Endothelial cell of umbilical vein (primary cell): Measurements from ENCODE around the gene GADL1. TPM values are rescaled to one million over a fixed set of nuclear protein-coding genes. Genes with fewer than 3 reads are reported as not detected.

Experiments
- BruUV-seq: library from RNA; stranded (reverse); fragments of 400-500 nt; replicated peaks from 2 replicates; lab custom pipeline; 2021; lab: Mats Ljungman, UMichigan
- CTCF ChIA-PET: fragments of 300-600, 350-600 bp; sonication (Branson Sonifier 250); formaldehyde crosslinking; loops from one replicate; lab custom pipeline; 2021; ENCODE audit warnings: antibody characterized with exemption, inconsistent platforms; lab: Charles Lee
- POLR2A ChIA-PET: fragments of 300-600, 350-600 bp; sonication (Branson Sonifier 250); formaldehyde crosslinking; loops from one replicate; lab custom pipeline; 2021; ENCODE audit warnings: antibody characterized with exemption, inconsistent platforms; lab: Charles Lee
- DNase-seq: peaks from one replicate; pipeline ENCODE4 v3.0.0-alpha.2; 2011; ENCODE audit warnings: low read depth, low spot score
- FAIRE-seq: peaks from 2 replicates; lab custom pipeline; 2011; peaks lifted over from hg19 to GRCh38; lab: Jason Lieb, UNC
- H2AFZ ChIP-seq: 2 replicates; pipeline ENCODE4 v1.6.0; 2012; ENCODE audit warnings: low read depth, low read length, control low read depth, inconsistent platforms
- H3K27ac ChIP-seq: 2 replicates; pipeline ENCODE4 v1.5.1; 2011; ENCODE audit warnings: low read depth, mild to moderate bottlenecking, control low read depth, low read length, moderate library complexity; ENCODE audit not compliant: insufficient read depth
- H3K27me3 ChIP-seq, 2 experiments: 2 replicates each; pipeline versions ENCODE4 v1.6.0 to v1.6.1; 2011; ENCODE audit warnings: low read length in 2 of 2, mixed read lengths in 1 of 2; ENCODE audit not compliant: control insufficient read depth in 2 of 2, insufficient read depth in 2 of 2
- H3K36me3 ChIP-seq, 2 experiments: 2 replicates in 1 of 2; 3 replicates in 1 of 2; pipeline ENCODE4 v1.5.1; 2011; ENCODE audit warnings: low read length in 2 of 2, mild to moderate bottlenecking in 1 of 2, moderate library complexity in 1 of 2; ENCODE audit not compliant: control insufficient read depth in 2 of 2, insufficient read depth in 2 of 2; ENCODE audit errors: extremely low read depth in 1 of 2
- H3K4me1 ChIP-seq: 3 replicates; pipeline ENCODE4 v1.5.1; 2011; ENCODE audit warnings: mild to moderate bottlenecking, low read length; ENCODE audit not compliant: control insufficient read depth, insufficient read depth; ENCODE audit errors: extremely low read depth
- H3K4me2 ChIP-seq: 2 replicates; pipeline ENCODE4 v1.6.1; 2011; ENCODE audit warnings: low read length, control low read depth, mixed read lengths; ENCODE audit not compliant: insufficient read depth
- H3K4me3 ChIP-seq, 3 experiments: fragments of 200-600 bp in 1 of 3; sonication (generic), shearing (Covaris generic) in 1 of 3; replicated peaks in 1 of 3; 2 replicates each; pipeline ENCODE4 v1.5.1; 2011 to 2016; ENCODE audit warnings: control low read depth in 3 of 3, low read length in 3 of 3, mild to moderate bottlenecking in 2 of 3, inconsistent platforms in 1 of 3, low read depth in 1 of 3, moderate library complexity in 1 of 3; ENCODE audit not compliant: insufficient read depth in 1 of 3
- H3K79me2 ChIP-seq: 2 replicates; pipeline ENCODE4 v1.6.0; 2012; ENCODE audit warnings: low read length, inconsistent platforms; ENCODE audit not compliant: control insufficient read depth, insufficient read depth
- H3K9ac ChIP-seq: replicated peaks from 2 replicates; pipeline ENCODE3; 2011; ENCODE audit warnings: low read length, control low read depth; ENCODE audit not compliant: insufficient read depth; ENCODE audit errors: extremely low read depth
- H3K9me1 ChIP-seq: replicated peaks from 3 replicates; pipeline ENCODE4 v1.6.0; 2011; ENCODE audit warnings: mild to moderate bottlenecking, low read length; ENCODE audit not compliant: control insufficient read depth, insufficient read depth; ENCODE audit errors: extremely low read depth
- H3K9me3 ChIP-seq: replicated peaks from 2 replicates; pipeline ENCODE4 v1.5.1; 2012; ENCODE audit warnings: low read length, inconsistent platforms; ENCODE audit not compliant: control insufficient read depth, insufficient read depth
- H4K20me1 ChIP-seq: replicated peaks from 2 replicates; pipeline ENCODE3; 2011; ENCODE audit warnings: mild to moderate bottlenecking, low read length; ENCODE audit not compliant: control insufficient read depth, insufficient read depth; ENCODE audit errors: extremely low read depth
- EZH2 ChIP-seq: IDR thresholded peaks from 2 replicates; pipeline ENCODE4 v1.6.1; 2012; ENCODE audit warnings: borderline replicate concordance, low read depth, mild to moderate bottlenecking, moderate library complexity, low read length, inconsistent platforms; ENCODE audit not compliant: severe bottlenecking
- FOS ChIP-seq: IDR thresholded peaks from 2 replicates; pipeline ENCODE4 v1.6.1; 2011; ENCODE audit warnings: mild to moderate bottlenecking, low read length, moderate library complexity, borderline replicate concordance; ENCODE audit not compliant: insufficient read depth
- GATA2 ChIP-seq: IDR thresholded peaks from 2 replicates; pipeline ENCODE4 v1.7.0; 2011; ENCODE audit warnings: low read depth, mild to moderate bottlenecking, moderate library complexity, mixed read lengths, low read length; ENCODE audit not compliant: insufficient read length, insufficient read depth
- JUN ChIP-seq: IDR thresholded peaks from 2 replicates; pipeline ENCODE4 v1.6.1; 2011; ENCODE audit warnings: borderline replicate concordance, low read depth; ENCODE audit not compliant: insufficient read length, insufficient read depth
- MAX ChIP-seq: IDR thresholded peaks from 2 replicates; pipeline ENCODE4 v1.6.1; 2011; ENCODE audit not compliant: insufficient read depth, insufficient read length
- MYC ChIP-seq: IDR thresholded peaks from one replicate; pipeline ENCODE4 v1.6.1; 2011; ENCODE audit warnings: mild to moderate bottlenecking, low read depth, low read length
- POLR2A ChIP-seq: IDR thresholded peaks from 2 replicates; pipeline ENCODE4 v1.6.1; 2012; ENCODE audit warnings: low read depth, mild to moderate bottlenecking, control low read depth, low read length
- POLR2AphosphoS5 ChIP-seq: IDR thresholded peaks from 2 replicates; pipeline ENCODE4 v1.6.1; 2012; ENCODE audit warnings: low read depth, mild to moderate bottlenecking, control low read depth, low read length, moderate library complexity; ENCODE audit not compliant: insufficient read depth
- dilution Hi-C: fragments of 300-500 bp; cut with MboI; formaldehyde crosslinking; loops from one replicate; pipeline ENCODE4 v1.15.0; 2019; ENCODE audit warnings: low sequenced_read_pairs; ENCODE audit not compliant: extremely low pct_ligation_motif_present
- intact Hi-C: fragments of 100-400 bp; cut with micrococcal nuclease; formaldehyde crosslinking; loops from one replicate; pipeline ENCODE4 v1.10.0; 2022
- polyA plus RNA-seq, 4 experiments: library from polyadenylated mRNA; depleted of rRNA in 3 of 4; stranded (reverse) in 3 of 4; unstranded in 1 of 4; fragments of >200 nt; gene quantifications; 2 replicates each; pipeline versions ENCODE4 v1.2.1 to v1.2.3, GENCODE V29; 2011 to 2012; ENCODE audit warnings: missing spikeins in 1 of 4
- total RNA-seq: library from RNA; stranded (reverse); gene quantifications from 2 replicates; pipeline ENCODE4 v1.2.3, GENCODE V29; 2021
- TF ChIP-seq, protein P1 (sequence below), 2 donors: IDR thresholded peaks; 1 replicate in 1 of 2; 2 replicates in 1 of 2; pipeline ENCODE4 v1.5.1; 2011; ENCODE audit warnings: low read length in 2 of 2, mild to moderate bottlenecking in 2 of 2, moderate library complexity in 2 of 2, control low read depth in 1 of 2, inconsistent platforms in 1 of 2, low read depth in 1 of 2; ENCODE audit not compliant: insufficient read depth in 1 of 2; ENCODE audit errors: extremely low read depth in 1 of 2

The GADL1 gene
- total and polyA plus RNA-seq, 2 donors (not counting 3 experiments of a cell fraction or from before 2014, with no cell fraction given) = not detected

DNA sequence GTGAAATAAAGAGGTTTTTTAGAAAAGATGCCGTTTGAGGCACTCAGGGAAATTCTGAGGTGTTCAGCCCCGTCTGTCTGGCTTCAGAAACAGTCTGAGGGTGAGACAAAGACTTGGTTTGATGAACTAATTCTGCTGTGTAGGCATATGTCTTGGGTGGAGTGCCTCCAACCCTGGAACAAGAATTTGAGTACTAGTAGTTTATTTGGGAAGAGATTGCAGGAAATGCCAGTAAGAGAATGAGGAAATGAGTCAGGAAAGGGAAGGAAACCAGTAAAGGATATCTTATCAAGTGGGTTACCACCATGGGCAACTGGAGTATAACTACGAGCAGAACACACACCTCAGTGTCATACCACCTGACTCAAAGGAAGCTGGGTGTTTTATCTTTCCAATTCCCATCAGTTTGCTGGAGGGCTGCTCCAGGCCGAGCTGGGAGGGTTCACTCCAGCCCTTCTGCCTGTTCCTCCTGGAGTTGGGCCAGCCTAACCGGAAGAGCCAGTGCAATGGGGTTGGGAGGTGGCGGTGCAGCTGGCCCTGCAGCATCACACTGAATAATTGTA, 212.7 kb downstream of the GADL1 start:
- BruUV-seq = no TSS peak
- ChIA-PET CTCF (interaction anchor here (0.7 to 3.8 kb wide), 20 partner anchors 10 to 639 kb away, joined by 3 to 26 read pairs (median 6); partner anchors contain the start of gene TGFBR2), POLR2A (interaction anchor here (0.7 to 1.4 kb wide), 8 partner anchors 9 to 340 kb away, joined by 3 to 8 read pairs (median 6); partner anchors contain the start of gene TGFBR2)
- DNase-seq (peak; percentile 99), FAIRE-seq (peak; percentile 96)
- dilution Hi-C loops (no loop called here), intact Hi-C loops (loop anchor here (1.0 to 2.0 kb wide), 10 partner anchors 8 to 392 kb away; partner anchors contain the start of gene TGFBR2)
- Histone ChIP-seq H3K27ac (peak overlapping the region; percentile 98), H2AFZ (no peak overlapping the region), H3K9me3 (no peaks in the 10 kb centered on the region), H3K36me3 (peaks cover 23 to 54% of the 10 kb centered on the region in 2 experiments), H3K4me2 (peak overlapping the region; percentile 56), H3K4me3 (no peak overlapping the region), H4K20me1 (no peaks in the 10 kb centered on the region), H3K9ac (peak overlapping the region; percentile 90), H3K27me3 (no peaks in the 10 kb centered on the region), H3K79me2 (peaks cover 69% of the 10 kb centered on the region), H3K9me1 (no peaks in the 10 kb centered on the region), H3K4me1 (peaks cover 92% of the 10 kb centered on the region)
- TF ChIP-seq GATA2 (peak; percentile 99), MYC (peak; percentile 6), POLR2A (peak; percentile 87), EZH2 (no peak), MAX (no peak), FOS (peak; percentile 96), POLR2AphosphoS5 (peak; percentile 99), JUN (peak; percentile 96)
- TF ChIP-seq, protein P1, sequence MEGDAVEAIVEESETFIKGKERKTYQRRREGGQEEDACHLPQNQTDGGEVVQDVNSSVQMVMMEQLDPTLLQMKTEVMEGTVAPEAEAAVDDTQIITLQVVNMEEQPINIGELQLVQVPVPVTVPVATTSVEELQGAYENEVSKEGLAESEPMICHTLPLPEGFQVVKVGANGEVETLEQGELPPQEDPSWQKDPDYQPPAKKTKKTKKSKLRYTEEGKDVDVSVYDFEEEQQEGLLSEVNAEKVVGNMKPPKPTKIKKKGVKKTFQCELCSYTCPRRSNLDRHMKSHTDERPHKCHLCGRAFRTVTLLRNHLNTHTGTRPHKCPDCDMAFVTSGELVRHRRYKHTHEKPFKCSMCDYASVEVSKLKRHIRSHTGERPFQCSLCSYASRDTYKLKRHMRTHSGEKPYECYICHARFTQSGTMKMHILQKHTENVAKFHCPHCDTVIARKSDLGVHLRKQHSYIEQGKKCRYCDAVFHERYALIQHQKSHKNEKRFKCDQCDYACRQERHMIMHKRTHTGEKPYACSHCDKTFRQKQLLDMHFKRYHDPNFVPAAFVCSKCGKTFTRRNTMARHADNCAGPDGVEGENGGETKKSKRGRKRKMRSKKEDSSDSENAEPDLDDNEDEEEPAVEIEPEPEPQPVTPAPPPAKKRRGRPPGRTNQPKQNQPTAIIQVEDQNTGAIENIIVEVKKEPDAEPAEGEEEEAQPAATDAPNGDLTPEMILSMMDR (IDR thresholded peaks at IDR 0.05; ENCODE audit: extremely low read depth in 1 of 2, insufficient read depth in 1 of 2, low read depth in 1 of 2, low read length in 2 of 2) = no peak
